T follicular helper cell (primary cell): ENCODE data around the gene IFT122.

Experiments
- DNase-seq: peaks from one replicate; pipeline ENCODE4 v3.0.0-alpha.2; 2020; ENCODE audit warnings: low read depth

IFT122 gene

GRCh38 chr3:129441215-129441614, 1.2 kb downstream of the IFT122 start:
- DNase-seq = no peak

DNA sequence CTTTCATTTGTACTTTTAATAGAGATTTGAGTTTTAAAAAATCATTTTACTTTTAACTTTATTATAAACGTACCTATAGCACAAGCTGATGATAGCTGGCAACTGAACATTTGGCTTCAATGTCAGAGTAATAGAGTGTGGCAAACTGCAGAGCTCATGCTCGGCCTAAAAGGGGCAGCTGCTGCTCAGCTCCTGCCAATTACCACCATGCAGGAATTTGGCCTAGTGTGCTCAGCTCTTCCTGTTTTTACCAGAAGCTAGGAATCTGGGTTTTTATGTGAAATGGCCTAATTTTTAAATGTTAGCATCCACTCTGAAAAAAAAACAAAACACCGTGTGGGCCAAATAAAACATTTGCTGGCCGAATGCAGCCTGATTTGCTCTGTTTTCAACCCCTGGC, 1.8 kb downstream of the IFT122 start:
- no peak for DNase-seq

DNA sequence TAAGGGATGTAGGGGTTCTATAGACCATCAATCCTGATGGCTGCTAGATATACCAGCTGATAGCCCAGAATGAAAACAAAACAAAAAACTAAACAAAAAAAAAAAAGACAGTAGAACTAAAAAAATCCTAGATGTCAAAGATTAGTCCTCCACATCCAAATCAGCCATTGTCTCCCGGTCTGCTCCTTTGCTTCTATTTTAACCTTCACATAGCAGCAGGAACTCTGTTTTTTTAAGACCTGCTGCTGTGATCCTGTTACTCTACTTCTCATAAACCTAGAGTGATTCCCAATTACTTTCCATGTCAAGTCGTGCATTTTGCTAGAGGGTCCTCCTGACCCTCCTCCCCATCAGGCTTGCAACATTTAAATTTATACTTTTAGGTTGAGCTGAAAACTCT, 2.5 kb downstream of the IFT122 start:
- DNase-seq = no peak

- DNase-seq = no peak
These were observed 2.9 kb downstream of the IFT122 start for GRCh38 chr3:129442947-129443346.

DNA sequence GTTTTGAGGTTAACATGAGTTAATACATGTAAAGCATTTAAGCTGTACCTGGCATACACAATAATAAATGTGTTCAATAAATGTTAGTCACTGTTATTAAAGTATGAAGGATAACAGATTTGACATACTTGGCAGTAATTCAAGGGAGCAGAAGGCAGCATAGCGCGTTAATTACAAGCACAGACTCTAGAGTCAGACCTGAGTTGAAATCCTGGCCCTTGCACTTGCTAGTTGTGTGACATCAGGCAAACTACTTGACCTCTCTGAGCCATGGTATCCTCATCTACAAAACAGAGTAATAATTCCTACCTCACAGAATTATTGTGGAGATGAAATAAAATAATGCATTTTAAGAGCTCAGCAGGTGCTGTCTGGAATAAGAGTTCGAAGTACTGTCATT, 5.4 kb downstream of the IFT122 start:
- DNase-seq = no peak

GRCh38 chr3:129446926-129447325, 6.9 kb downstream of the IFT122 start:
- no peak for DNase-seq

GRCh38 chr3:129448186-129448895, 8.3 kb downstream of the IFT122 start:
- no peak for DNase-seq

GRCh38 chr3:129449279-129450115, 9.5 kb downstream of the IFT122 start:
- no peak for DNase-seq

GRCh38 chr3:129453732-129454131, 13.7 kb downstream of the IFT122 start:
- DNase-seq = no peak

GRCh38 chr3:129460155-129460554, 20.1 kb downstream of the IFT122 start:
- DNase-seq = no peak

GRCh38 chr3:129460572-129460971, 20.5 kb downstream of the IFT122 start:
- no peak for DNase-seq

DNA sequence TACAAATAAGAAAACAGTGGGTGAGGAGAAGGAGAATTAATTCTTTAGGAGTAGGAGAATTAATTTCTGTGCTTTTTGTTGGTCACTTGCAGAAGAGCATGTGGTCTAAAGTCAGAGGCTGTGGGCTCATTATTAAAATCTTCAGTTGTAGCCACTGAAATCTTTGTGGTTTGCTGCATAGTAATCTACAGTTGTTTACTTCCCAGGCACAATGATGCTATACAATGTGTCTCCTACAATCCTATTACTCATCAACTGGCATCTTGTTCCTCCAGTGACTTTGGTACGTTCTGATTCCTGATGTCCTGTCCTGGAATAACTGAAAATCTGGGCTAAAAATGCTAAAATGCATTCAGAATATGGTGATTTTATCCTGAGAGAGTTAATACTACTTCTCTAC, 21.0 kb downstream of the IFT122 start:
- no peak for DNase-seq

DNA sequence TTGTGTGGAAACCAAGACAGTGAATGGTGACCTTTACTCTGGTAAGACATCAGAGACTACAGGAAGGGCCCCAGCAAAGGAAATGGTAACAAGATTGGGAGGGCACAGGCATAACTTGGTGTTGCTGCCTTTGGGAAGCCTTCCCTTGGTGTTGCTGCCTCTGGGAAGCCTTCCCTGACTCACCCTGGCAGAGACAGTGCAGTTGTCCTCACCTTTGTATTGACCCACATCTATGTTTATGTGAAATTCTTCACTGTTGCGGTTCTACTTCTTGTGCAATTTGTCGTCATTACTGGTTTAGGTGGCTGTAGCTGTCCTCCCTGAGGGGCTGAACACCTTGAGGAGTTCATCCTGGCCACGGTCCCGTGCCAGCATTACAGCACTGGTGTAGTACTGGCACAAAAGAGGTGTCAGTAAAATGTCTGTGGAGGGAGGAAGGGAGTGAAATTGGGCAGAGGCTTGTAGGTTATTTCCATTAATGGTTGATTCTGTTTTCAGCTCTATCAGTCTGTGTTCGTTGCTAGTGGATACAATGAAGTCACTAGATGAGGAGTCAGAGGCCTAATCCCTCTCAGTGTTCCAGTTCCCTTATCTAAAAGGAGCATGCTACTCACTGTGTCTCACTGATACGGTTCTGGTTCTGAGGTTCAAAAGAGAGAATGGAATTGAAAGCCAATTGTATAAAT, 21.6 kb downstream of the IFT122 start:
- no peak for DNase-seq

- DNase-seq = no peak
These were observed 22.4 kb downstream of the IFT122 start for GRCh38 chr3:129462361-129462968.

DNA sequence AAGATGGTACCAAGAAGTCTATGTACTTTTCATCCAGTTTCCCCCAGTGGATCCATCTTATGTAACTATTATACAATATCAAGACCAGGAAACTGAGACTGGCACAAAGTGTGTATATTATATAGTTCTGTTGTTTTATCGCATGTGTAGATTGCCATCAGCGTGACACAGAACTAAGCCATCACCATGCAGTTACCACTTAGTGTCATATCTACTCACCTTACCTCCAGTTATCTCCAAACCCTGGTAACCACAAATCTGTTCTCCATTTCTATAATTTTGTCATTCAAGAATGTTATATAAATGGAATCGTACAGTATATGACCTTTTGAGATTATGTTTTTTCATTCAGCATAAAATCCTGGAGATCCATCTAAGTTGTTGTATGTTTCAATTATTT, 23.1 kb downstream of the IFT122 start:
- DNase-seq = no peak

DNA sequence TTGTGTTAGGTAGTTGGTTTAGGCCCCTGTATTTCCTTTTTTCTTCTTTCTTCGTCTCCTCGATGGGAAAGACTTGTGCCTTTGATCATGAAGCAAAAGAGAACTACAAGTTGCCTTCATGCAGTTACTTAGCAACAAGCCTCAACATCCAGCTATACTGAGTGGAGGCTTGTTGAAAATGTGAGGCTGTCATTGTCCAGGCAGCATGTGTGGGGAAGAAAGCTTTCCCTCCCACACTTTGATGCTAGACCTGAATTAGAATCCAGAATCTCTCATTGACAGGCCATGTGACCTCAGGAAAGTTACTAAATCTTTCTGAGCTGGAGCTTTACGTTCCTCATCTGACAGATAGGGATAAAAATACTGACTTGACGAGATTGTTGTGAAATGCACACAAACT, 23.7 kb downstream of the IFT122 start:
- DNase-seq = no peak

DNA sequence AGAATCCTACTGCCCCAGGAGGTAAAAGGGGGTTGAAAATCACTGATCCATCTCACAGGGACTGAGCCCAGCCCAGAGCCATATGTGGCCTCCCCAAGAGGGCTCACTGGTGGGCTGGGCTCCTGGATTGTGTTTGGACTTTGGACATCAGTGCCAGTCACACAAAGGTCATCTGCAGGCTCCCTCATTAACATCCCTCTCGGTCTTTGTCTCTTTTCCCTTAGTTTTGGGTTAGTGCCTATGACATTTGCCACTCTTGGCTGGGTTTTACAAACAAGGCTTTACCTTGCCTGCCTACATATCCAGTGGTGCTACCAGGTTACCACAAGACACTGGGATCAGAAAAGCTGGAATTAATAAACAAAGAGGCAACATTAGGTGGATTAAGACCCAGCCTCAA, 27.9 kb downstream of the IFT122 start:
- no peak for DNase-seq

- DNase-seq = no peak
These were observed 29.0 kb downstream of the IFT122 start for GRCh38 chr3:129469026-129469425.

GRCh38 chr3:129470861-129471260, 30.8 kb downstream of the IFT122 start:
- no peak for DNase-seq

GRCh38 chr3:129473067-129473768, 33.2 kb downstream of the IFT122 start:
- DNase-seq = no peak

- no peak for DNase-seq
These were observed 33.7 kb downstream of the IFT122 start for GRCh38 chr3:129473769-129474152.
